Lung (tissue), 12 donors: Measurements from ENCODE around the gene SF3B5. TPM values are rescaled to one million over a fixed set of nuclear protein-coding genes. Genes with fewer than 3 reads are reported as not detected.
"Not testable (repeated sequence)": the region's sequence is repeated elsewhere in the genome, so short reads cannot be mapped to it uniquely, and the experiment has no call there.

ENCODE experiments used
- ATAC-seq: fragments of 200-7000 bp; cut with Tn5 transposase; one replicate; pipeline ENCODE4 v1.9.1; 2020; ENCODE audit warnings: moderate number of reproducible peaks; ENCODE audit not compliant: insufficient read depth, low FRiP score
- DNase-seq, 3 donors: peaks; one replicate each; pipeline ENCODE4 v3.0.0-alpha.2; 2013 to 2017
- H3K27ac ChIP-seq, 2 donors: one replicate each; pipeline ENCODE4 v1.5.1; 2013; ENCODE audit warnings: mild to moderate bottlenecking in 2 of 2, moderate library complexity in 2 of 2, control low read depth in 1 of 2, inconsistent platforms in 1 of 2, low read depth in 1 of 2, low read length in 1 of 2
- H3K27me3 ChIP-seq, 3 donors: one replicate each; pipeline ENCODE4 v1.5.1; 2013; ENCODE audit warnings: low read length in 2 of 3; ENCODE audit not compliant: control insufficient read depth in 3 of 3, insufficient read depth in 3 of 3
- H3K36me3 ChIP-seq, 4 donors: one replicate each; pipeline ENCODE4 v1.5.1; 2013; ENCODE audit warnings: low read length in 4 of 4, mild to moderate bottlenecking in 1 of 4, moderate library complexity in 1 of 4; ENCODE audit not compliant: control insufficient read depth in 4 of 4, insufficient read depth in 4 of 4
- H3K4me1 ChIP-seq, 5 donors: one replicate each; pipeline ENCODE4 v1.5.1; 2013; ENCODE audit warnings: low read length in 5 of 5, mild to moderate bottlenecking in 2 of 5, moderate library complexity in 1 of 5; ENCODE audit not compliant: control insufficient read depth in 5 of 5, insufficient read depth in 5 of 5
- H3K4me3 ChIP-seq: one replicate; pipeline ENCODE4 v1.5.1; 2013; ENCODE audit warnings: mild to moderate bottlenecking, control low read depth, moderate library complexity
- H3K9ac ChIP-seq, 2 donors: one replicate each; pipeline ENCODE4 v1.5.1; 2013; ENCODE audit warnings: low read length in 2 of 2, control low read depth in 1 of 2; ENCODE audit not compliant: insufficient read depth in 1 of 2
- H3K9me3 ChIP-seq, 4 donors: one replicate each; pipeline ENCODE4 v1.5.1; 2013; ENCODE audit warnings: low read length in 3 of 4, mild to moderate bottlenecking in 1 of 4, moderate library complexity in 1 of 4; ENCODE audit not compliant: control insufficient read depth in 4 of 4, insufficient read depth in 3 of 4
- WGBS, 2 donors: extraction: QIAGEN DNeasy Blood & Tissue Kit; methylation state at CpG; one replicate each; pipeline ENCODE4 v1.1.7; 2013; 5-methylcytosine and 5-hydroxymethylcytosine counted together
- polyA plus RNA-seq, 2 donors: library from polyadenylated mRNA; stranded (reverse); fragments of 200-250 nt; gene quantifications; one replicate each; pipeline ENCODE4 v1.2.1, GENCODE V29; 2013
- total RNA-seq, 2 donors: library from RNA; depleted of rRNA in 1 of 2; stranded (reverse); fragments of >200 nt in 1 of 2; gene quantifications; one replicate each; pipeline ENCODE4 v1.2.1, GENCODE V29; 2014 to 2021
- TF ChIP-seq, protein P1 (sequence below): IDR thresholded peaks from 2 replicates; pipeline ENCODE4 v1.5.1; 2012; ENCODE audit warnings: mild to moderate bottlenecking; ENCODE audit errors: control extremely low read depth, extremely low read depth
- donor health status: control.
- donor health status: control.
- donor health status: Bipolar disorder and iron deficiency.
- donor health status: healthy.
- donor health status: DM: yes; HTN: yes; CAD: no.

The SF3B5 gene
- total and polyA plus RNA-seq, 4 donors, result 36.3 to 251 (median 162) TPM

DNA sequence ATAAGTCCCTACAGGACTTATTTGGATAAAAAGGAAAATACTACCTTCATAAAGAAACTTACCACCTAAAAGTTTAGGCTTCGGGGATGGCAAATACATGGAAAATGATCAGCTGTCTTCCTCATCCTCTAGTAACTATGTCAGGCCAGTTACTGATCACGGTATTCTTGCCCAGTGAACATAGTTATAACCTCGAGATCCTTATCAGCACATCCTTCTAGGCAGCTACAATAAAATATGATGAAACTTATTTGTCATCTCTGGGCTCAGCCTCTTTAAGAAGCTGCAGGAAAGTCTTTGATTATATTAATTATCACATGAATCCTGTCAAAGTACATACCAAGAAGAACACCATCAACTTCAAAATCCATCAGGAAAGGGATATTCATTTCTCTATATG is 41.8 kb downstream of the SF3B5 start:
- DNase-seq (no peak), ATAC-seq (no peak)
- 47 to 55% methylated on average over 3 of the region's 3 CpGs for WGBS, 2 donors
- no peaks in the 10 kb centered on the region for H3K4me1 ChIP-seq
- no peak overlapping the region for H3K27ac ChIP-seq
- no peaks in the 10 kb centered on the region for H3K27me3 ChIP-seq
- TF ChIP-seq, protein P1, sequence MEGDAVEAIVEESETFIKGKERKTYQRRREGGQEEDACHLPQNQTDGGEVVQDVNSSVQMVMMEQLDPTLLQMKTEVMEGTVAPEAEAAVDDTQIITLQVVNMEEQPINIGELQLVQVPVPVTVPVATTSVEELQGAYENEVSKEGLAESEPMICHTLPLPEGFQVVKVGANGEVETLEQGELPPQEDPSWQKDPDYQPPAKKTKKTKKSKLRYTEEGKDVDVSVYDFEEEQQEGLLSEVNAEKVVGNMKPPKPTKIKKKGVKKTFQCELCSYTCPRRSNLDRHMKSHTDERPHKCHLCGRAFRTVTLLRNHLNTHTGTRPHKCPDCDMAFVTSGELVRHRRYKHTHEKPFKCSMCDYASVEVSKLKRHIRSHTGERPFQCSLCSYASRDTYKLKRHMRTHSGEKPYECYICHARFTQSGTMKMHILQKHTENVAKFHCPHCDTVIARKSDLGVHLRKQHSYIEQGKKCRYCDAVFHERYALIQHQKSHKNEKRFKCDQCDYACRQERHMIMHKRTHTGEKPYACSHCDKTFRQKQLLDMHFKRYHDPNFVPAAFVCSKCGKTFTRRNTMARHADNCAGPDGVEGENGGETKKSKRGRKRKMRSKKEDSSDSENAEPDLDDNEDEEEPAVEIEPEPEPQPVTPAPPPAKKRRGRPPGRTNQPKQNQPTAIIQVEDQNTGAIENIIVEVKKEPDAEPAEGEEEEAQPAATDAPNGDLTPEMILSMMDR, result no peak
- no peak overlapping the region for H3K4me3 ChIP-seq
- H3K9me3 ChIP-seq, result no peaks in the 10 kb centered on the region
- no peak overlapping the region for H3K9ac ChIP-seq
- H3K36me3 ChIP-seq, result no peaks in the 10 kb centered on the region

- H3K36me3 ChIP-seq, result no peaks in the 10 kb centered on the region
- no peak for ATAC-seq
- TF ChIP-seq, protein P1, result no peak
Measured at GRCh38 chr6:144052488-144052887, 42.9 kb downstream of the SF3B5 start.

GRCh38 chr6:144049386-144049785 is 46.0 kb downstream of the SF3B5 start:
- no peaks in the 10 kb centered on the region for H3K36me3 ChIP-seq
- no peak for ATAC-seq
- DNase-seq, result no peak
- TF ChIP-seq, protein P1, result no peak
- no peak overlapping the region for H3K4me3 ChIP-seq
- H3K9ac ChIP-seq, result no peak overlapping the region
- no peaks in the 10 kb centered on the region for H3K4me1 ChIP-seq
- no peak overlapping the region for H3K27ac ChIP-seq
- H3K9me3 ChIP-seq, result peaks cover 0 to 3% (median 1%) of the 10 kb centered on the region in 4 donors
- H3K27me3 ChIP-seq, result no peaks in the 10 kb centered on the region
- 46 to 68% methylated on average over 1 of the region's 1 CpG for WGBS, 2 donors

More at GRCh38 chr6:144052488-144052887, 42.9 kb downstream of the SF3B5 start:
- Histone ChIP-seq H3K27ac (no peak overlapping the region), H3K27me3 (no peaks in the 10 kb centered on the region), H3K9ac (no peak overlapping the region), H3K4me1 (no peaks in the 10 kb centered on the region), H3K9me3 (peaks cover 0 to 3% (median 1%) of the 10 kb centered on the region in 4 donors), H3K4me3 (no peak overlapping the region)
- no peak for DNase-seq

- Histone ChIP-seq H3K9ac (no peak overlapping the region), H3K4me1 (no peaks in the 10 kb centered on the region), H3K4me3 (no peak overlapping the region), H3K27me3 (no peaks in the 10 kb centered on the region), H3K36me3 (no peaks in the 10 kb centered on the region), H3K27ac (no peak overlapping the region), H3K9me3 (peaks cover 0 to 3% (median 1%) of the 10 kb centered on the region in 4 donors)
- no peak for ATAC-seq
- TF ChIP-seq, protein P1, result no peak
- no peak for DNase-seq
- 86 to 91% methylated on average over 1 of the region's 1 CpG for WGBS, 2 donors
Measured at GRCh38 chr6:144047688-144048087, 47.7 kb downstream of the SF3B5 start.

GRCh38 chr6:144046672-144047071 is 48.7 kb downstream of the SF3B5 start:
- H3K27me3 ChIP-seq, H3K4me3 ChIP-seq, H3K9me3 ChIP-seq, H3K4me1 ChIP-seq, H3K9ac ChIP-seq, H3K36me3 ChIP-seq, ATAC-seq, DNase-seq, H3K27ac ChIP-seq: not testable (repeated sequence)
- 87 to 89% methylated on average over 8 of the region's 8 CpGs for WGBS, 2 donors

GRCh38 chr6:144044989-144045388 is 50.4 kb downstream of the SF3B5 start:
- 81 to 95% methylated on average over 2 of the region's 2 CpGs for WGBS, 2 donors
- not testable (repeated sequence) for ATAC-seq

More at GRCh38 chr6:144044989-144045388, 50.4 kb downstream of the SF3B5 start:
- not testable (repeated sequence) for H3K27me3 ChIP-seq, H3K36me3 ChIP-seq, H3K4me1 ChIP-seq, H3K9me3 ChIP-seq, DNase-seq, H3K4me3 ChIP-seq, H3K27ac ChIP-seq, H3K9ac ChIP-seq
